Measurements from ENCODE around the gene ITGAD.

DNA sequence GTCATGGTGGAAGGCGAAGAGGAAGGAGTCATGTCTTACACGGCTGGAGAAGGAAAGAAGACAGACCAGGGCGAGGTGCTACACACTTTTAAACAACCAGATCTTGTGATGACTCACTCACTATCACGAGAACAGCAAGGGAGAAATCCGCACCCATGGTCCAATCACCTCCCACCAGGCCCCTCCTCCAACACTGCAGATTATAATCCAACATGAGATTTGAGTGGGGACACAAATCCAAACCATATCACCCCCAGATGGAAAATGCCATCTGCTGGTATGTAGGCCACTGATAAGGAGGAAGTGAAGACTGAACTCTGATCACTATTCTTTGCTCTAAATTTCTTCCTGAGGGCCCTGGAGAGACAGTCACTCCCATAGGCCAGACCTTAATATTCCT, 45.7 kb upstream of the ITGAD start:
- TF ChIP-seq YY1 (IDR thresholded peaks at IDR 0.05; ENCODE audit: insufficient read depth, insufficient read length) (no peak), SUZ12 (IDR thresholded peaks at IDR 0.05; ENCODE audit: extremely low read depth, insufficient read depth, insufficient read length) (no peak), ZNF274 (IDR thresholded peaks at IDR 0.05; ENCODE audit: low read depth, low read length) (no peak)

All from NT2/D1 (cell line).